ENCODE results near the gene UBE2E2. TPM values are rescaled to one million over a fixed set of nuclear protein-coding genes. Genes with fewer than 3 reads are reported as not detected.

The UBE2E2 gene
- total RNA-seq, 1 donor from 2014 or later, result 61.3 TPM

- DNase-seq (ENCODE audit: low read depth) (no peak), FAIRE-seq (no peak)
- Histone ChIP-seq H3K4me3 (ENCODE audit: low read depth, low read length) (no peak overlapping the region), H3K27me3 (ENCODE audit: control insufficient read depth, insufficient read depth, low read length) (no peaks in the 10 kb centered on the region), H3K36me3 (ENCODE audit: control insufficient read depth, insufficient read depth, low read length) (no peaks in the 10 kb centered on the region)
- TF ChIP-seq CTCF (IDR thresholded peaks at IDR 0.05; ENCODE audit: insufficient read depth, low read length, severe bottlenecking), result no peak
These were observed 232.2 kb downstream of the UBE2E2 start for GRCh38 chr3:23435318-23435717.

GRCh38 chr3:23435904-23436303 is 232.8 kb downstream of the UBE2E2 start:
- DNase-seq (ENCODE audit: low read depth) (no peak), FAIRE-seq (no peak)
- Histone ChIP-seq H3K4me3 (ENCODE audit: low read depth, low read length) (no peak overlapping the region), H3K27me3 (ENCODE audit: control insufficient read depth, insufficient read depth, low read length) (no peaks in the 10 kb centered on the region), H3K36me3 (ENCODE audit: control insufficient read depth, insufficient read depth, low read length) (no peaks in the 10 kb centered on the region)
- TF ChIP-seq CTCF (IDR thresholded peaks at IDR 0.05; ENCODE audit: insufficient read depth, low read length, severe bottlenecking), result no peak

- TF ChIP-seq CTCF (IDR thresholded peaks at IDR 0.05; ENCODE audit: insufficient read depth, low read length, severe bottlenecking), result no peak
- DNase-seq (ENCODE audit: low read depth) (no peak), FAIRE-seq (no peak)
- H3K4me3 ChIP-seq (ENCODE audit: low read depth, low read length), result no peak overlapping the region
- no peaks in the 10 kb centered on the region for H3K36me3 ChIP-seq (ENCODE audit: control insufficient read depth, insufficient read depth, low read length)
- H3K27me3 ChIP-seq (ENCODE audit: control insufficient read depth, insufficient read depth, low read length), result no peaks in the 10 kb centered on the region
These were observed 234.5 kb downstream of the UBE2E2 start for GRCh38 chr3:23437484-23438145.

- FAIRE-seq (no peak), DNase-seq (ENCODE audit: low read depth) (no peak)
- TF ChIP-seq CTCF (IDR thresholded peaks at IDR 0.05; ENCODE audit: insufficient read depth, low read length, severe bottlenecking), result no peak
- H3K36me3 ChIP-seq (ENCODE audit: control insufficient read depth, insufficient read depth, low read length), result no peaks in the 10 kb centered on the region
- no peaks in the 10 kb centered on the region for H3K27me3 ChIP-seq (ENCODE audit: control insufficient read depth, insufficient read depth, low read length)
- H3K4me3 ChIP-seq (ENCODE audit: low read depth, low read length), result no peak overlapping the region
These were observed 235.5 kb downstream of the UBE2E2 start for GRCh38 chr3:23438657-23439056.

GRCh38 chr3:23439080-23439479 is 236.0 kb downstream of the UBE2E2 start:
- Histone ChIP-seq H3K4me3 (ENCODE audit: low read depth, low read length) (no peak overlapping the region), H3K36me3 (ENCODE audit: control insufficient read depth, insufficient read depth, low read length) (no peaks in the 10 kb centered on the region), H3K27me3 (ENCODE audit: control insufficient read depth, insufficient read depth, low read length) (no peaks in the 10 kb centered on the region)
- DNase-seq (ENCODE audit: low read depth) (no peak), FAIRE-seq (no peak)
- no peak for TF ChIP-seq CTCF (IDR thresholded peaks at IDR 0.05; ENCODE audit: insufficient read depth, low read length, severe bottlenecking)
